COLO668 (cell line): ENCODE results near the gene TMEM8B.

Source experiments
- DNase-seq: peaks from one replicate; lab custom pipeline; 2025; ENCODE audit not compliant: unreplicated experiment; lab: John Stamatoyannopoulos, UW

The TMEM8B gene

GRCh38 chr9:35839926-35840325 is 10.9 kb downstream of the TMEM8B start:
- no peak for DNase-seq

DNA sequence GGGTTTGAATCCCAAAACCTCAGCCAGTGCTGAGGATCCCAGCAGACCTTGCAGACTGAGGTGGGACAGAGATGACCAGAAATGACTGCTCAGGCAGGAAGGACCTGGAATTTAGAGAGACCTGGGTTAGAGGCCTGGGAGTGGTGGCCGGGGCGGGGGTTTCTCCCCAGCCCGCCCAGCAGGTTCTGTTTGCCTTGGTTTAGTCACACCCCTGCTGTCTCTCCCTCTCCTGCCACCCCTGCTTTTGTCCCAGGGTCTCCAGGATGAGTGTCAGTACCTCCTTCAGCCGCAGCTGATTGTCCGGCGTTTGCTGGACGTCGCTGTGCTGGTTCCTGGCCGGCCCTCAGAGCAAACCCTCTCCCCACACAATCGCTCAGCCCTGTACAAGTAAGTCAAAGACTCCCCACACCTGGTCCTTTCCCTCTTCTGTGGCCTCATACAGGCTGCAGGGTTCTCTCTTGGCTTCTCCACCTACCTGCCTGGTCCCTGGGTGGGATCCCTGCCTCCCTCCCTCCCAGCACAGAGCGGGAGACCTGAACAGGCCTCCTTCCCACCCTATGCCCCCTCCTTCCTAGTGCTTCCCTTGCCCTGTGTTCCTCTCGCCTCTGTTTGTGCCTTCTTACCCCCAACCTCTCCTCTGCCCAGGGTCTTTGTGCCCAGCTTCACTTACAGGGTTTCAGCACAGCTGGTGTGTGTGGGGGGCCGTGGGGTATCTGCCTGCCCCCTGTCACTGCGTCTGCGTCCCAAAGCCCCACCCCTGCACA is 12.0 kb downstream of the TMEM8B start:
- DNase-seq: no peak

DNA sequence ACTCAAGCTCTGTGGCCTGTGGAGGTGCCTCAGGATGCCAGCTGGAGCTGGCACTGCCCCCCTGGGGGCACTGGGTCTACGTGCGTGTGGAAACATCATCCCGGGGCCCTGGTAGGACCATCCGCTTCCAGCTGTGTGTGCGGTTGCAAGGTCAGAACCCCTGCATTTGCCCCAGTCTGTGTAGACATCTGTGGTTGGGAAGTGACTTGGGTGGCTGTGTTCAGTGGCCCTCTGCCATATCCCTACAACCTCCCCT is 12.5 kb downstream of the TMEM8B start:
- DNase-seq: no peak

DNA sequence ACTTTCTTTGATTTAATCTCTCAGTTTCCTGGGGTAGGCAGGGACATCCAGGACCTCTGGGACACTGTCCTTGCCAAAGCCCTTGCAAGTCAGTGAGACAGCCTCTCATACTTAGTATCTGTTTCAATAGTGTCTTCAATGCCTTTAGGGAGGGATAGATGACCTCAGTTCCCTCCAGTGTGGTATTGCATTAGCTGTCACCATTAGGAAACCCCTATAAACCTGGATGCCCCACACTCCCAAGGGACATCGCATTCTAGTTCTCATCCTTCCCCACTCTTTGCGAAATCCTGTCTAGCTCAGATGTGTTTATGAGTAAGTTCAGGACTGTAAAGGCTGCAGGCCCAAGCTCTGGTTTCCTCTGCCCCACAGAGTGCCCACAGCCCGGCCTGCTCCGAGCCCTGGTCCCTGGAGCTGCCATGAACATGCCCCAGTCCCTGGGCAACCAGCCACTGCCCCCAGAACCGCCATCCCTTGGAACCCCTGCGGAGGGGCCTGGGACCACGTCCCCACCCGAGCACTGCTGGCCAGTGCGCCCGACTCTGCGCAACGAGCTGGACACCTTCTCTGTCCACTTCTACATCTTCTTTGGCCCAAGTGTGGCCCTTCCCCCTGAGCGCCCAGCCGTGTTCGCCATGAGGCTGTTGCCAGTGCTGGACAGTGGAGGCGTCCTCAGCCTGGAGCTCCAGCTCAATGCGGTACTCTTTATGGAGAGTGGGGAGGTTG is 13.2 kb downstream of the TMEM8B start:
- no peak for DNase-seq

DNA sequence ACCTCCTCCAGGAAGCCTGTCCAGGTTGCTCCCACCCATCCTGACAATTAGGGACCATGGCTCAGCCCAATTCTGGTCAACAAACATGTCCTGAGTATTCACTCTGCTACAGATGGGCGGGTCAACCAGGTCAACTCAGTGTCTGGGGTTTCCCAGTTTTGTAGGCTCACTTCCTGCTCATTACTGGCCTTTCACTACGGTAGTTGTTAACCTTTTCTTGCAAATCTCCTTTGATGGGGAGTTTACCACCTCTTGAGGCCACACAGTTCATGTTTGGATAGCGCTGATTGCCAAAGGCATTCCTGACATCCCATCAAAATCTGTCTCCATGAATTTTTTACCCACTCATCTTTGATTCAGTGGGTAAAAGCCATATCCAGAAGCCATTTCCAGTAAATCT is 13.8 kb downstream of the TMEM8B start:
- no peak for DNase-seq

GRCh38 chr9:35844628-35845270 is 15.7 kb downstream of the TMEM8B start:
- no peak for DNase-seq

- no peak for DNase-seq
Observed at GRCh38 chr9:35845824-35846771, 17.1 kb downstream of the TMEM8B start.

DNA sequence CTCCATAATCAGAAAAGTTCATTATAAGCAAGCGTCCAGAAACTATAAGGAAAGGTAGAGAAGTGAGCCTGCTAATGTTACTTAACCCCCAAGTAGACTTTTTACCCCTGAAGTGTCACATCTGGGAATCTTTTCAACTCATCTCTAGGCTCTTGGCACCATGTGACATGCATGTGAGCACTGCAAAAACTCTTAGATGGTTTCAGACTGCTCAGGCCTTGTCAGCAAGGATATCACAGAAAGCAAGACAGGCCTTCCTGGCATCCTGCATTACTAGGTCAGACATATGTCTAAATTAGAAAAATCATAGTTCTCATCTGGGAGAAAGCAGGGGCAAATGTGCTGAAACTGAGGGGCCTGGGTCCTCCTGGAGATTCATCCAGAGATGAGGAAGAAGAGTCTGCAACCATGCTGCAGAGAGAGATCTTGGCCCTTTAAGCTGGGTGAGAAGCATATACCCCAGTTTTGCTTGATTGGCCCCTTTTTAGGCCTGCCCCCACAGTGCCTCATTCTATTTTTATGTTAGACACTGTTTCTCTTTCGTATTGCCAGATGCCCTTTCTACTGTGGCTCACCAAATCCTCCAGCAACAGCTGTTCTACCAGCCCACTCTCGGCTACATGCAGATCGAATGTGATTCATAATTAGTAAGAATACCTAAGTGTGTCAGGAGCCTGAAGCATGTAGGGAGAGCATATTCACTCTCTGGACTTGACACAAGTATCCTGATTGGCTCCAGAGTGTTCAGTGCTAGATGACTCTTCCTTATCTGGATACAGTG is 19.0 kb downstream of the TMEM8B start:
- DNase-seq: no peak

- no peak for DNase-seq
Observed at GRCh38 chr9:35852267-35852815, 23.3 kb downstream of the TMEM8B start.

- DNase-seq: no peak
Observed at GRCh38 chr9:35852876-35853865, 24.1 kb downstream of the TMEM8B start.

DNA sequence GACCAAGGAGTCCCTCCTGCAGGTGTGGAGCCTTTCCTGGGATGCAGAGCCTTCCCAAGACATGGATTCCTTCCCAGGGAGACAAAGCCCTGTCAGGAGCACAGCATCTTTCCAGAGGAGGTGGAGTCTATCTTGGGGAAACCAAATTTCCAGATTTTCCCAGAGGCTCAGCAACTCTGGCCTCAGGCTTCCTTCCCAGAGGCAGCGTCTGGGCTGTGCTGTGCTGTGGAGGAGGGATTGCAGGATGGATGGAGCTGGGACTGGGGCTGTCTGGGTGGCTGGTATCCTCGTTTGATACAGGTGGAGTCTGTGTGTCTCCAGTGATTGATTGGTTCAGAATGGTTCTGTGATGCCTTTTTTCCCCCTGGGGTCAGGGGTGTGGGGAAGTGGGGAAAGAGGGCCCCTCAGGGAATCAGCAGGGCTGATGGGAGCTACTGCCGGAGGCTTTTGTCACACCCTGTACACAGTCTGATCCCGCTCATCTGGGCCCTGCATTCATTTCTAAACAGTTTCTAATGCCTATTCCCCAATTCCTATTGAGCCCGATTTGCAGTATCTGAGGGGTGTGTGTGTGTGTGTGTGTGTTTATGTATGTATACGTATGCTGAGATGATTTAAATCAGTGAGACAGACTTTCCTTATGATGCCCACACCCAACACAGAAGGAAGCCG is 25.2 kb downstream of the TMEM8B start:
- DNase-seq: no peak

GRCh38 chr9:35856206-35856605 is 27.2 kb downstream of the TMEM8B start:
- DNase-seq: no peak

DNA sequence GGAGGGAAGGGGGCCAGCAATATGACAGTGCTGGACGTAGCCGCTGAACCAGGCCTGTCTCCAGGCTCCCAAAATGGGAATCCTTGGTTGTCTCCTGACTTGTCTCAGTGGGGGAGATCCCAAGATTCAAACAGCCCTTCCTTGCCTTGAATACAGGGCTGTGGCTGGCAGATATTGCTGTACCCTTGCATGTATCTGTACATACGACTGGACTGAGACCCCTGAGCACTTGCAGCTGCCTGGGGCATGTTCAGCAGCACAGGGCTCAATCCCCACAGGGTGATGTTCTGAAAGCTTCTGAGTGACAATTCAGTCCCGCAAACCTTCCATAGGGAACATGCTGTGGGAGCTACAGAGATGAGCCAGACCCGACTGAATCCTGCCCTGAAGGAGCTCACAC is 27.9 kb downstream of the TMEM8B start:
- DNase-seq: no peak

- DNase-seq: no peak
Observed at GRCh38 chr9:35858458-35858857, 29.4 kb downstream of the TMEM8B start.

- DNase-seq: no peak
Observed at GRCh38 chr9:35859310-35859989, 30.4 kb downstream of the TMEM8B start.

GRCh38 chr9:35859990-35860339 is 30.9 kb downstream of the TMEM8B start:
- no peak for DNase-seq

DNA sequence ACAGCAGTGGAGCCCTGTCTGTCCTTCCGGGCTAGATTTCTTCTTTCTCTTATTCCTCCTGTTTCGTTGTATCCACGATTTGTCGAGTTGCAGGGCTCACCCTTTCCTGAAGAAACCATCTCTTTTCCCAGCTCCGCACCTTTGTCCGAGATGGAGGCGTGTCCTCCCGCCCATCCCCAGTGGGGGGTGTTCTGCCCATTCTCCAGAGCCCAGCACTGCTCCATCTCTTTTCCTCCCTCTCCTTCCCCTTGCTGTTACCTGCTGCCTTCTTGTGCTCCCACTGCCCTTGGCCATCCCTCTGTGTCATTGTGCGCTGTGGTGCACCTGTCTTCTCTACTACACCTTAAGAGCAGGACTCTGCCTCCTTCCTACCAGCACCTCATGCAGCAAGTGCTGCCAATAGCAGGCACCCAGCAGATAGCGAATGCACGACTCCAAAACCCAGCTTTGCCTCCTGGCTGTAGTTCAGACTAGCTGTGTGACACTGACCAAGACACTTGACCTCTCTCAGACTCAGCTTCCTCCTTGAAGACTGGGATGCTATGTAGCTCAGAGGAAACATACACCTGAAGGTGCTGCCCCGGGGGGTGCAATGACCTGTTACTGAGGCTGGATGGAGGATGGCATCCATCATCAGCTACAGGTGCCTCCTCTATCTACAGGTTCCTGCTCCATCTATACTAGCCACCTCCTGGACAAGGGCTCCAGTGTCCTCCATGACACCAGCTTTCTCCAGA is 32.3 kb downstream of the TMEM8B start:
- no peak for DNase-seq
